Uterus (tissue), 2 donors: Measurements from ENCODE around the gene WNT6.

ENCODE experiments used
- CTCF ChIP-seq, 4 experiments: fragments of 200-600 bp in 2 of 4; fragments of 450-650 bp in 2 of 4; sonication (generic) in 2 of 4; IDR thresholded peaks; one replicate each; pipeline ENCODE4 v1.5.1; 2016 to 2019; ENCODE audit warnings: antibody characterized with exemption in 4 of 4, mild to moderate bottlenecking in 2 of 4, moderate library complexity in 1 of 4
- POLR2A ChIP-seq, 2 donors: fragments of 450-650 bp; IDR thresholded peaks; one replicate each; pipeline ENCODE4 v1.6.1; 2016; ENCODE audit warnings: antibody characterized with exemption in 2 of 2, mild to moderate bottlenecking in 1 of 2, moderate library complexity in 1 of 2

GRCh38 chr2:218894151-218894879 lies 34.7 kb downstream of the WNT6 start:
- TF ChIP-seq CTCF (IDR thresholded peaks at IDR 0.05) (no peak), POLR2A (IDR thresholded peaks at IDR 0.05) (no peak)
